GM21515 (cell line): Measurements from ENCODE around the gene KCNQ2.

ENCODE experiments used
- ATAC-seq: cut with Tn5 transposase; IDR thresholded peaks from one replicate; pipeline ENCODE4 v1.9.1; 2021; ENCODE audit not compliant: unreplicated experiment

KCNQ2 gene

GRCh38 chr20:63405102-63405730, 67.2 kb downstream of the KCNQ2 start:
- no peak for ATAC-seq

GRCh38 chr20:63404129-63405085, 68.0 kb downstream of the KCNQ2 start:
- no peak for ATAC-seq

- ATAC-seq = no peak
These were observed 68.9 kb downstream of the KCNQ2 start for GRCh38 chr20:63403403-63404105.

GRCh38 chr20:63402860-63403220, 69.6 kb downstream of the KCNQ2 start:
- ATAC-seq = no peak

- ATAC-seq = no peak
These were observed 70.1 kb downstream of the KCNQ2 start for GRCh38 chr20:63402181-63402859.

- ATAC-seq = no peak
These were observed 70.9 kb downstream of the KCNQ2 start for GRCh38 chr20:63401384-63402110.

- ATAC-seq = no peak
These were observed 71.8 kb downstream of the KCNQ2 start for GRCh38 chr20:63400486-63401210.

DNA sequence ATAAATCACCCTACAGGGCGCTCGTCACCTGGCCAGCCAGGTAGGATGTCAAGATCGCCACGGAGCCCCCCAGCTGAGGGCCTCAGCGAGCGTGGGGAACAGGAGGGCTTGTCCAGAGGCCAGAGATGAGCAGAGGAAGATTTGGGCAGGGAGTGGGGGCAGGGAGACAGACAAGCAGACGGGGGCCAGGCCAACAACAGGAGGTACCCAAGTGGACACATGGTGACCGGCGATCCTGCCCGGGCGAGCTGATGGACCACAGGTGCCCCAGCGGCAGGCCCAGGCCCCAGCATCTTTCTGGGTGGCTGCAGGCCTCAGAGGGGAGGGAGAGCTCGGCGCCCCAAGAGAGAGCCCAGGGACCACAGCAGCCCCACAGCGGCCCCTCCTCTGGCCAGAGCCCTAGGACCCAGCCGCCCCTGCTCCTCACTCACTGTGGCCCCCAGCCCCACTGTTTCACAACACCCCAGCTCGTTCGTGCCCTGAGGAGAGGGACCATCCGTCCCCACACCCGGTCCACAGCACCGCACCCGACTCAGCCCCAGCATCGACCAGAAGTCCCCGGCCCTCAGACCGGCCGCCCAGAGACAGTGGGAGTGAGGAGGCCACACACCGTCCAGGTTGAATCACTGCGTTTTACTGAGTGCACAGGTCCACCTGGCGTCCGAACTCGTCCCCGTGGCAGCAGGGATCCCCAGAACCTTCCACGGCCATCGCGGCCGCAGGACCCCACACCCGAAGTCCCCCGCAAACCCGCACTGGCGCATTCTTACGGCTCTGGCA, 72.7 kb downstream of the KCNQ2 start:
- no peak for ATAC-seq

DNA sequence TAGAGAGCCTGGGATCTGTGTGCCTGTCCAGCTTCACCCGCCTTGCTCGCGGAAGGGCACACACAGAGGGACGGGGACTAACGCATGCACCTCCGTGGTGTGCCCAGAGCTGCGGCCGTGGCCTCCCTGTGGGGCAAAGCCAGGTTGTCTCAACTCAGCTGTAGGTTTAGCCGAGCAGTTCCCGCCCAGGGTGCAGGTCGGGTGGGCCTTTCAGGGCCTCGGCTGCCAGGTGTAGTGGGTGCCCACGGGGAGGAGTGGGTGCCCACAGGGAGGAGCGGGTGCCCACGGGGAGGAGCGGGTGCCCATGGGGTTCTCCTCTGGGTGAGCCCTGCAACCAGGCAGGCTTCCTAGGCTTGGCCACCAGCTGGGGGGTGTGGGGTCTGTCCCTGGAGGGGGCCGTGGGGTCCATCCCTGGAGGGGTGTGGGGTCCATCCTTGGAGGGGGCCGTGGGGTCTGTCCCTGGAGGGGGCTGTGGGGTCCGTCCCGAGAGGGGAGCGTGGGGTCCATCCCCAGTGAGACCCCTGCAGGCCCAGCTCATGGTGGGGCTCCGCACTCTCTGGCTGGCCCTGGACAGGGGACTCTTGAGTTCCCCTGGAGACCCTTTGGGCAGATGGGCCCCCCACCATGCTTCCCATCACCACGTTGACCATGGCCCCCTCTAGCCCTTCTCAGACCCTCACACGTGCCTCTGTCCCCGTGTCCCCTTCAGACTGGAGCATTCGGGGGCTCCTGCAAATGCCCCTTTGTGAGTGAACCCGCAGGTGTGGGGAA, 73.5 kb downstream of the KCNQ2 start:
- ATAC-seq = no peak

DNA sequence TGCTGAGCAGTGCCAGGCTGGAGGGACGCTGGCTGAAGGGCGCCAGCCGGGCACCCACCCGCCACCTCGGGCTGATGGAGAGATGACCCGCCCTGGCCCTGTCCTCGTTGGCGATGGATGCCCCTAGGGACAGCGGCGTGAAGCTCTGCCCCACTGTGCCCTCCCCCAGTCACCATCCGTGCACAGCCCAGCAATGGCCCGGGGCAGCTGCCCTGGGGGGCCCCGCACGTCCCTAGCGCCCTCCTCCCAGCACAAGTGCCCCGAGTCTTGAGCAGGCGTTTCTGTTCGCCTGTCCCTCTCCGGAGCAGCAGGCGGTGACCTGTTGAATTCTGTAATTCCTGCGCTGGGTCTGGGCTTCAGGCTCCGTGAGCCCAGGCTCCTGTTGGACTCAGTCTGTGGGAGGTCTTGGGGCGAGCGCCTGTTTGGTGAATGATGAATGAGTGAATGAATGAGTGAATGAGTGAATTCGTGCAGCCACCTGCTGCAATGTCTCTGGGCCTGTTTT, 74.5 kb downstream of the KCNQ2 start:
- ATAC-seq = no peak

DNA sequence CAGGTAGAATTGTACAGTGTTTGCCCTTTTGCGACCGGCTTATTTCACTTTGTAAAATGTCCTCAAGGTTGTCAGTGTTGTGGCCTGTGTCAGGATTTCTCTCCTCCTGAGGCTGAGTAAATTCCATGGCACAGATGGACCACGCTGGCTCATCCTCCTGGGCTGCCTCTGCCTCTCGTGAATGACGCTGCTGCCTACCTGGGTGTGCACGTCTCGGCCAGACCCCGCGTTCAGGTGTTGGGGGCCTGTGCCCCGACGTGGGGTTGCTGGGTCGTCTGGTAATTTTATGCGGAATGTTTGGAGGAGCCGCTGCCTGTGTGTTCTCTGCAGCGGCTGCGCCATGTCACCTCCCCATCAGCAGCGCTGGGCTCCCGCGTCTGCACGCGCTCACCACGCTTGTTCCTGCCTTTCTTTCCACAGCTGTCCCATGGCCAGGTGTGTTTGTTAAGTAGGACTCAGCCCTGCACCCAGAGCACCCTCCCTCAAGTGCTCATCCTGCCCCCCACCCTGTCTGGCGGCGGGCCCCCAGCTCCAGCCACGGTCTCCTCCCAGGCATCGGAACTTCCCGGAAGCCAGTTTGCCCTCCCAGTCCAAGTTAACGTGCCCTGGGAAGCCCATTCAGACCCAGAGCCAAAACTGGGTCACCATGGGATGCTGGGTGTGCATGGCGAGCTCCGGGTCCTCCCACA, 75.2 kb downstream of the KCNQ2 start:
- no peak for ATAC-seq

GRCh38 chr20:63396300-63396699, 76.2 kb downstream of the KCNQ2 start:
- no peak for ATAC-seq

GRCh38 chr20:63395723-63396122, 76.7 kb downstream of the KCNQ2 start:
- no peak for ATAC-seq

- ATAC-seq = no peak
These were observed 77.5 kb downstream of the KCNQ2 start for GRCh38 chr20:63394920-63395455.

DNA sequence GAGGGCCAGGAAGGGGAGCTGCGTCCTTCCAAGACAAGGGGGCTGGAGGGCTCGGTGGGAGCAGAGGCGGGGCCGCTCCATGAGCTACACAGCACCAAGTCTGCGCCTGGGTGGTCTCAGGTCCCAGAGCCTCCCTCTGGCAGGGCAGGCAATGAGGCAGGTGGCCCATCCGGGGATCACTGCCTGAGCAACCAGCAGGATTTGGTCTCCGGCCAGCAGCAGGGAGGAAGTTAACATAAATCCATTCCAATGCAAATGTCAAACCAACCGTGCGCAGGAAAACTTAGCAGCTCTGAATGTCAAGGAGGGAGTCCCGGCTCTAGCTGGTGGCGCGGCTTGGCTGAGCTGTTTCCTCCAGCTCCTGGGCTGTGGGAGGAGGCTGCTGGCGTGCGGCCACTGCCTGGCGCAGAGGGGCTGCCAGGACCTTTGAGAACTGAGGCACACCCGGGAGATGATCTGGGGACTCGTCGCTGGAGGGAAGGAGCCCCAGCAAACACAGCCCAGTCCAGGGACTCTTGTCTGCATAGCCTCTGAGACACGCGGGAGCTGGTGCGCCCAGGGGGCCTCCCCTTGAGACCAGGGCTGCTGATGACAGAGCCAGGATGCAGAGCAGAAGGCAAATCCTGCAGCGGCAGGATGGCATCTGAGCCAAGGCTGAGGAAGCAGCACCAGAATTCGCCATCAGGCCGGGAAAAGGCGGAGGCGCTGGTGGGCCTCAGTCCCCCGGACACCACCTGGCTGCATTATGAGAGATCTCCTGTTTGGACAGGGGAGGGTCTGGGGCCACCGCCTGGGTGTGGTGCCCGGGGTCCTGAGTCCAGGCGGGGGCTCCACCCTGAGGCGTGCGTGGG, 78.2 kb downstream of the KCNQ2 start:
- ATAC-seq = no peak

DNA sequence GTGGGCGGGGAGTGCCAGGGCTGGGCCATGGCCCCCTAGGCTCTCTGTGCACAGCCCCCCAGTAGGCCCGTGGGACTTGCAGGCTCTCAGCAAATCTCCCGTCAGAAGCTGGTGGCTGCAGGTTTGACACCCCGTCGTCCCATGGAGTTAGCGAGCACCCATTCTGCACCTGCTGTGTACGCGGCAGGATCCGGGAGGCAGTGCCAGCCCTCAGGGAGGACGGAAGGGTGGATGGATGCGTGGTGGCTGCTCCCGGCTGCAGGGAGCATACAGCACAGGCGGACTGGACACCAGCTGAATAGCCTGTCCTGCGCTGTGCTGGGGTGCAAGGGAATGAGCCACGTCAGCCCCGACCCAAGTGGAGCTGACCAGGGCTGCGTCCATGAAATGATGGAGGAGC, 78.9 kb downstream of the KCNQ2 start:
- ATAC-seq = no peak
